ENCODE data around the gene NRG2.

DNA sequence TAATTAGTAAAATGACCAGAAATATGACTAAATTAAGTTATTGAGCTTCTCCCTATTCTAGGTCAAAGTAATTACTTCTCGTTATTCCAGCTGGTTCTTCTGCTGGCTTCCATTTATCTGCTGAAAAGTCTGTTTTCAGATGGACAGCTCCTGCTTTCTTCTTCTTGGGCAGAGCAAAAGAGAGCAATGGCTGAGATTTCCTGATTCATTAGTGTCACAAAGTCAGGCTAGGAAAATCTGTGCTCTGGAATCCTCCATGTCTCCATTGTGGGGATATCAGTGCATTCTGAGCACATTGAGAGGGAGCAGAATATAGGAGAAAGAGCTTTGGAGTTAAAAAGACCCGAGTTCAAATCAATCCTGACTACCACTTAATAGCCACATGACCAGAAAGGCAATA, 33.7 kb upstream of the NRG2 start:
- TF ChIP-seq, protein P1, sequence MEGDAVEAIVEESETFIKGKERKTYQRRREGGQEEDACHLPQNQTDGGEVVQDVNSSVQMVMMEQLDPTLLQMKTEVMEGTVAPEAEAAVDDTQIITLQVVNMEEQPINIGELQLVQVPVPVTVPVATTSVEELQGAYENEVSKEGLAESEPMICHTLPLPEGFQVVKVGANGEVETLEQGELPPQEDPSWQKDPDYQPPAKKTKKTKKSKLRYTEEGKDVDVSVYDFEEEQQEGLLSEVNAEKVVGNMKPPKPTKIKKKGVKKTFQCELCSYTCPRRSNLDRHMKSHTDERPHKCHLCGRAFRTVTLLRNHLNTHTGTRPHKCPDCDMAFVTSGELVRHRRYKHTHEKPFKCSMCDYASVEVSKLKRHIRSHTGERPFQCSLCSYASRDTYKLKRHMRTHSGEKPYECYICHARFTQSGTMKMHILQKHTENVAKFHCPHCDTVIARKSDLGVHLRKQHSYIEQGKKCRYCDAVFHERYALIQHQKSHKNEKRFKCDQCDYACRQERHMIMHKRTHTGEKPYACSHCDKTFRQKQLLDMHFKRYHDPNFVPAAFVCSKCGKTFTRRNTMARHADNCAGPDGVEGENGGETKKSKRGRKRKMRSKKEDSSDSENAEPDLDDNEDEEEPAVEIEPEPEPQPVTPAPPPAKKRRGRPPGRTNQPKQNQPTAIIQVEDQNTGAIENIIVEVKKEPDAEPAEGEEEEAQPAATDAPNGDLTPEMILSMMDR (IDR thresholded peaks at IDR 0.05) = no peak
- no peak for TF ChIP-seq POLR2A (IDR thresholded peaks at IDR 0.05)

Data from thyroid gland (tissue), 4 donors.